MCF 10A (cell line): ENCODE measurements around the gene ABCC5. TPM values are rescaled to one million over a fixed set of nuclear protein-coding genes. Genes with fewer than 3 reads are reported as not detected.

Experiments
- BruUV-seq: library from RNA; stranded (reverse); fragments of 400-500 nt; replicated peaks from 2 replicates; lab custom pipeline; 2021; lab: Mats Ljungman, UMichigan
- CTCF ChIA-PET: fragments of 300-600 bp; sonication (Branson Sonifier 250); formaldehyde crosslinking; extraction: SDS; loops from one replicate; lab custom pipeline; 2021; ENCODE audit warnings: antibody characterized with exemption, inconsistent platforms; lab: Yijun Ruan, JAX
- POLR2A ChIA-PET: fragments of 300-600, 350-650 bp; sonication (Branson Sonifier 250); formaldehyde crosslinking; extraction: SDS; loops from one replicate; lab custom pipeline; 2020; ENCODE audit warnings: antibody characterized with exemption, inconsistent platforms; lab: Yijun Ruan, JAX
- DNase-seq: peaks from one replicate; pipeline ENCODE4 v3.0.0-alpha.2; 2018; ENCODE audit not compliant: unreplicated experiment
- H3K27ac Mint-ChIP-seq: one replicate; pipeline ENCODE4 v1.8.0; 2022; ENCODE audit warnings: mild to moderate bottlenecking, low read depth, mixed read lengths; ENCODE audit not compliant: unreplicated experiment
- H3K27me3 Mint-ChIP-seq: one replicate; pipeline ENCODE4 v1.8.0; 2022; ENCODE audit warnings: mixed read lengths; ENCODE audit not compliant: insufficient read depth, unreplicated experiment
- H3K36me3 Mint-ChIP-seq: one replicate; pipeline ENCODE4 v1.8.0; 2022; ENCODE audit warnings: mild to moderate bottlenecking, moderate library complexity, mixed read lengths; ENCODE audit not compliant: insufficient read depth, unreplicated experiment
- H3K4me1 Mint-ChIP-seq: one replicate; pipeline ENCODE4 v1.8.0; 2022; ENCODE audit warnings: mixed read lengths; ENCODE audit not compliant: insufficient read depth, unreplicated experiment
- H3K4me3 Mint-ChIP-seq: one replicate; pipeline ENCODE4 v1.8.0; 2022; ENCODE audit warnings: mild to moderate bottlenecking, moderate library complexity, mixed read lengths; ENCODE audit not compliant: unreplicated experiment
- H3K9me3 Mint-ChIP-seq: one replicate; pipeline ENCODE4 v1.8.0; 2022; ENCODE audit warnings: mixed read lengths; ENCODE audit not compliant: unreplicated experiment
- CTCF ChIP-seq: fragments of 200-600 bp; IDR thresholded peaks from one replicate; pipeline ENCODE4 v1.8.0; 2022; ENCODE audit warnings: antibody characterized with exemption, mild to moderate bottlenecking; ENCODE audit not compliant: unreplicated experiment
- intact Hi-C: fragments of 100-400 bp; cut with micrococcal nuclease; formaldehyde crosslinking; loops from 2 replicates; pipeline ENCODE4 v1.14.1; 2022
- total RNA-seq: library from RNA; stranded (reverse); gene quantifications from 2 replicates; pipeline ENCODE4 v1.2.3, GENCODE V29; 2022

Gene ABCC5
- total RNA-seq, 1 experiment from 2014 or later: 16.5 TPM

- no peaks in the 10 kb centered on the region for H3K9me3 Mint-ChIP-seq
- CTCF ChIA-PET: no interaction called here
- peaks cover 24% of the 10 kb centered on the region for H3K36me3 Mint-ChIP-seq
- DNase-seq: peak; percentile 24
- H3K27ac Mint-ChIP-seq: peak overlapping the region; percentile 75
- BruUV-seq: no TSS peak
- H3K4me3 Mint-ChIP-seq: no peak overlapping the region
- intact Hi-C loops: no loop called here
- H3K27me3 Mint-ChIP-seq: no peaks in the 10 kb centered on the region
- POLR2A ChIA-PET: no interaction called here
- TF ChIP-seq CTCF: no peak
- peaks cover 9% of the 10 kb centered on the region for H3K4me1 Mint-ChIP-seq
These were observed 58.5 kb downstream of the ABCC5 start for GRCh38 chr3:183959214-183959613.

GRCh38 chr3:183958775-183959174 lies 58.9 kb downstream of the ABCC5 start:
- Mint-ChIP-seq H3K4me3 (no peak overlapping the region), H3K27me3 (no peaks in the 10 kb centered on the region), H3K9me3 (no peaks in the 10 kb centered on the region), H3K36me3 (peaks cover 24% of the 10 kb centered on the region), H3K4me1 (peaks cover 9% of the 10 kb centered on the region), H3K27ac (peak overlapping the region; percentile 75)
- intact Hi-C loops: no loop called here
- DNase-seq: peak; percentile 20
- no TSS peak for BruUV-seq
- POLR2A ChIA-PET: no interaction called here
- TF ChIP-seq CTCF: no peak
- CTCF ChIA-PET: no interaction called here

GRCh38 chr3:183958226-183958625 lies 59.5 kb downstream of the ABCC5 start:
- H3K4me1 Mint-ChIP-seq: peaks cover 9% of the 10 kb centered on the region
- TF ChIP-seq CTCF: no peak
- intact Hi-C loops: no loop called here
- ChIA-PET POLR2A (no interaction called here), CTCF (no interaction called here)
- no peaks in the 10 kb centered on the region for H3K27me3 Mint-ChIP-seq
- no peak overlapping the region for H3K4me3 Mint-ChIP-seq
- H3K9me3 Mint-ChIP-seq: no peaks in the 10 kb centered on the region
- no TSS peak for BruUV-seq
- H3K36me3 Mint-ChIP-seq: peaks cover 24% of the 10 kb centered on the region
- peak overlapping the region; percentile 75 for H3K27ac Mint-ChIP-seq
- no peak for DNase-seq

- ChIA-PET POLR2A (interaction anchor here (1.0 kb wide), 1 partner anchor 25 kb away, joined by 3 read pairs; no protein-coding TSS in a partner anchor), CTCF (interaction anchor here (1.0 kb wide), 1 partner anchor 17 kb away, joined by 3 read pairs; no protein-coding TSS in a partner anchor)
- DNase-seq: no peak
- TF ChIP-seq CTCF: no peak
- BruUV-seq: no TSS peak
- Mint-ChIP-seq H3K9me3 (no peaks in the 10 kb centered on the region), H3K4me3 (no peak overlapping the region), H3K36me3 (peaks cover 38% of the 10 kb centered on the region), H3K27me3 (no peaks in the 10 kb centered on the region), H3K4me1 (peaks cover 2% of the 10 kb centered on the region), H3K27ac (no peak overlapping the region)
- intact Hi-C loops: no loop called here
These were observed 62.8 kb downstream of the ABCC5 start for GRCh38 chr3:183954875-183955274.
